ENCODE results near the gene HOXD4. TPM values are rescaled to one million over a fixed set of nuclear protein-coding genes. Genes with fewer than 3 reads are reported as not detected.

The HOXD4 gene
- total RNA-seq (not detected), total RNA-seq (0 to 0.20 (median 0) reads per million in 172 experiments)
- polyA plus RNA-seq (2013, experiment 1 of 2) = not detected
- polyA plus RNA-seq (2013, experiment 2 of 2) = 0.08 TPM

DNA sequence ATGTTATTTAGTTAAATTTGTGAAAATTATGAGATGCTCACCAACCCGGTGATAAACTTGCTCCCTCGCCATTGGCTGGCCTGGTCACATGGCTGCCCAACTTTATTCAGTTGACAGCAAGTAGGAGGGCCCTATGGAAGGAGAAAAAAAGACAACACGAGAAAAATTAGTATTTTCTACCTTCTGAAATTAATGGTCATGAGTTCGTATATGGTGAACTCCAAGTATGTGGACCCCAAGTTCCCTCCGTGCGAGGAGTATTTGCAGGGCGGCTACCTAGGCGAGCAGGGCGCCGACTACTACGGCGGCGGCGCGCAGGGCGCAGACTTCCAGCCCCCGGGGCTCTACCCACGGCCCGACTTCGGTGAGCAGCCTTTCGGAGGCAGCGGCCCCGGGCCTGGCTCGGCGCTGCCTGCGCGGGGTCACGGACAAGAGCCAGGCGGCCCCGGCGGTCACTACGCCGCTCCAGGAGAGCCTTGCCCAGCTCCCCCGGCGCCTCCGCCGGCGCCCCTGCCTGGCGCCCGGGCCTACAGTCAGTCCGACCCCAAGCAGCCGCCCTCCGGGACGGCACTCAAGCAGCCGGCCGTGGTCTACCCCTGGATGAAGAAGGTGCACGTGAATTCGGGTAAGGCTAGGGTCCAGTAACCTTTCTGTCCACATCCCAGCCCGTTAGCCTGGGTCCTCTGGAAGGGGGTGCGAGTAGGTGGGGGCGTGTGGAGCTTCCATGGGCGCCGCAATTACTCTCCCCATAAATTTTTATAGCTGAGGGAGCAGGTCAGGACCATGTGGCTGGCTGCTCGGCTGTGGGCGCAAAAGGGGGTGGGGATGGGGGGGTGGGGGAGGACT is at the start of gene HOXD4:
HOXD4 (plus strand) TSS at position 109 of the 846 bp plus-strand sequence; CDS start at position 193, 84 bp downstream.
- no peak within 1 kb of the TSS for H3K4me3 Mint-ChIP-seq
- no peaks in the 10 kb centered on the region for H3K9me3 Mint-ChIP-seq
- Histone ChIP-seq H3K4me3 (ENCODE audit: low read length) (no peak within 1 kb of the TSS), H3K4me1 (ENCODE audit: insufficient read depth, low read length) (peaks cover 11% of the 10 kb centered on the region), H3K9me3 (ENCODE audit: control insufficient read depth in 1 of 2, insufficient read depth in 1 of 2, low read length in 2 of 2) (peaks cover 0 to 56% of the 10 kb centered on the region in 2 experiments), H3K36me3 (ENCODE audit: insufficient read depth, low read length) (no peaks in the 10 kb centered on the region), H3K27me3 (ENCODE audit: control insufficient read depth in 1 of 2, insufficient read depth in 2 of 2, low read length in 2 of 2) (peaks cover 78 to 96% of the 10 kb centered on the region in 2 experiments), H3K27ac (ENCODE audit: low read depth in 1 of 2, low read length in 2 of 2) (no peak within 1 kb of the TSS)
- ATAC-seq (ENCODE audit: poor library complexity) (no peak), DNase-seq (no peak)
- peaks cover 2% of the 10 kb centered on the region for H3K4me1 Mint-ChIP-seq (ENCODE audit: low read depth)
- no peak within 1 kb of the TSS for H3K27ac Mint-ChIP-seq
- intact Hi-C loops (cut with DNase I, micrococcal nuclease) = no loop called here
- H3K36me3 Mint-ChIP-seq (ENCODE audit: low read depth) = no peaks in the 10 kb centered on the region
- peaks cover 94% of the 10 kb centered on the region for H3K27me3 Mint-ChIP-seq
- ChIA-PET CTCF (interaction anchor here (0.6 kb wide), 1 partner anchor 952 kb away, joined by 3 read pairs; no protein-coding TSS in a partner anchor), POLR2A (no interaction called here)
- TF ChIP-seq CTCF (IDR thresholded peaks at IDR 0.05) = no peak

DNA sequence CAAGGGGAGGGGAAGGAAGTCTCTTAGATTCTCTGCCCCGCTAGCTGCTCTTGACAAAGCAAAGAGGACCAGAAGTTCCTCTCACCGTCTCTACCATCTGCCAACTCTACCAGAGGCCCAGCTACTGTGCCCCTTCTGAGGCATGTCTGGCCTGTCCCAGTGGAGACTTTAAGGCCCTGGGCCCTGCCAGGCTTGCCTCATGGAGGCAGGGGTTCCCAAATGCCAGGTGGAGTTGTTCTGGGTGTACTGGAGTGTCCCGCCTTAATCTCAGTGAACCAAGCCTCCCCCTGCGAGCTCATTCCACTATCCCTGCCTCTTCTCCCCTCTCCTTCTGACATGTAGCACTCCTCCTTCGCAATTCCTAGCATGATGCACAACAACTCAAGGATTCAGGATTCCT is 49.5 kb upstream of the HOXD4 start:
- ATAC-seq (ENCODE audit: poor library complexity) (no peak), DNase-seq (no peak)
- H3K27ac ChIP-seq (ENCODE audit: low read depth in 1 of 2, low read length in 2 of 2) = no peak overlapping the region
- POLR2A ChIA-PET = no interaction called here
- H3K9me3 ChIP-seq (ENCODE audit: control insufficient read depth in 1 of 2, insufficient read depth in 1 of 2, low read length in 2 of 2) = peaks cover 0 to 65% of the 10 kb centered on the region in 2 experiments
- no peak overlapping the region for H3K4me3 Mint-ChIP-seq
- no peaks in the 10 kb centered on the region for H3K36me3 Mint-ChIP-seq (ENCODE audit: low read depth)
- CTCF ChIA-PET = interaction anchor here (1.2 kb wide), 1 partner anchor 9 kb away, joined by 3 read pairs; no protein-coding TSS in a partner anchor
- H3K27me3 ChIP-seq (ENCODE audit: control insufficient read depth in 1 of 2, insufficient read depth in 2 of 2, low read length in 2 of 2) = peaks cover 96 to 99% of the 10 kb centered on the region in 2 experiments
- H3K36me3 ChIP-seq (ENCODE audit: insufficient read depth, low read length) = no peaks in the 10 kb centered on the region
- H3K9me3 Mint-ChIP-seq = no peaks in the 10 kb centered on the region
- intact Hi-C loops (cut with DNase I, micrococcal nuclease) = no loop called here
- no peak for TF ChIP-seq CTCF (IDR thresholded peaks at IDR 0.05)
- peaks cover 40% of the 10 kb centered on the region for H3K4me1 Mint-ChIP-seq (ENCODE audit: low read depth)
- H3K27me3 Mint-ChIP-seq = peaks cover 94% of the 10 kb centered on the region
- no peak overlapping the region for H3K4me3 ChIP-seq (ENCODE audit: low read length)
- no peak overlapping the region for H3K27ac Mint-ChIP-seq
- H3K4me1 ChIP-seq (ENCODE audit: insufficient read depth, low read length) = peaks cover 40% of the 10 kb centered on the region

DNA sequence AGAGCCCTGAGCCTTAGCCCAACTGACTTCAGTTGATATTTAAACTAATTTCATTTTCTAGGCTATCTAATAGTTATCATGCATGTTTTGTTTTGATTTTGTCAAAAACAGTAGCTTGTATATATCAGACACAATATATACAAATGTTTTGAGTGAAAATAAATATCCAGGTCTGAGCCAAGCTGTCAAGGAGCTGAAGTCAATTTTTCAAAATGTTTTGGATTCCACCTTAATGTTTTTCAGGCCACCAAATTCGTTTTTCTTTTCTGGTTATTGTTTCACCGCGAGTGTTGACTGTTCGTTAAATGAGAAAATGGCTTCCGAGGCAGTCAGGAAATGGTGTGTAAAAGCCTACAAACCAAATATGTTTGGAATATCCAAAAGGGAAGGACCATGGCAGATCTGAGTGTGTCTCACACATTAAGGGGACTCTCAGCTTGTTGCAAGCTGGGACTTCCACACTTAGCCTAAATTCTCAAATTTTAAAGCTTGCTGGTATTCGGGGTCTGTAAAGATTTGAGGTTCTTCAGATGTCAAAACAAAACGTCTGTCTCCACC is 49.0 kb upstream of the HOXD4 start:
- H3K9me3 ChIP-seq (ENCODE audit: control insufficient read depth in 1 of 2, insufficient read depth in 1 of 2, low read length in 2 of 2) = peaks cover 0 to 66% of the 10 kb centered on the region in 2 experiments
- no peak overlapping the region for H3K4me3 Mint-ChIP-seq
- intact Hi-C loops (cut with DNase I, micrococcal nuclease) = no loop called here

More for the DNA sequence above, 49.0 kb upstream of the HOXD4 start:
- H3K27ac ChIP-seq (ENCODE audit: low read depth in 1 of 2, low read length in 2 of 2) = no peak overlapping the region
- H3K27me3 ChIP-seq (ENCODE audit: control insufficient read depth in 1 of 2, insufficient read depth in 2 of 2, low read length in 2 of 2) = peaks cover 95 to 98% of the 10 kb centered on the region in 2 experiments
- Mint-ChIP-seq H3K4me1 (ENCODE audit: low read depth) (peaks cover 39% of the 10 kb centered on the region), H3K9me3 (no peaks in the 10 kb centered on the region), H3K36me3 (ENCODE audit: low read depth) (no peaks in the 10 kb centered on the region), H3K27ac (no peak overlapping the region), H3K27me3 (peaks cover 92% of the 10 kb centered on the region)
- DNase-seq = no peak
- no peak for TF ChIP-seq CTCF (IDR thresholded peaks at IDR 0.05)
- CTCF ChIA-PET = interaction anchor here (0.9 to 1.2 kb wide), 2 partner anchors 8 to 25 kb away, joined by 3 read pairs; no protein-coding TSS in a partner anchor
- no peak overlapping the region for H3K4me3 ChIP-seq (ENCODE audit: low read length)
- no peaks in the 10 kb centered on the region for H3K36me3 ChIP-seq (ENCODE audit: insufficient read depth, low read length)
- POLR2A ChIA-PET = no interaction called here
- ATAC-seq (ENCODE audit: poor library complexity) = no peak
- peaks cover 39% of the 10 kb centered on the region for H3K4me1 ChIP-seq (ENCODE audit: insufficient read depth, low read length)
